Neural crest cell (in vitro differentiated cells): ENCODE results near the gene HMOX1. TPM values are rescaled to one million over a fixed set of nuclear protein-coding genes. Genes with fewer than 3 reads are reported as not detected.
"Not testable (repeated sequence)": the region's sequence is repeated elsewhere in the genome, so short reads cannot be mapped to it uniquely, and the experiment has no call there.

Experiments
- DNase-seq: peaks from one replicate; pipeline ENCODE4 v3.0.0; 2021; ENCODE audit warnings: low read depth, mixed read lengths, low spot score
- H3K27ac Mint-ChIP-seq: one replicate; pipeline ENCODE4 v1.8.0; 2021; ENCODE audit warnings: mild to moderate bottlenecking, mixed read lengths; ENCODE audit not compliant: unreplicated experiment
- H3K27me3 Mint-ChIP-seq: 2 replicates; pipeline ENCODE4 v1.8.0; 2021; ENCODE audit warnings: low read depth, mild to moderate bottlenecking, mixed read lengths
- H3K36me3 Mint-ChIP-seq: 2 replicates; pipeline ENCODE4 v1.8.0; 2021; ENCODE audit warnings: low read depth, mild to moderate bottlenecking, mixed read lengths
- H3K4me1 Mint-ChIP-seq: 2 replicates; pipeline ENCODE4 v1.8.0; 2021; ENCODE audit warnings: mixed read lengths
- H3K4me3 Mint-ChIP-seq: one replicate; pipeline ENCODE4 v1.8.0; 2021; ENCODE audit warnings: mild to moderate bottlenecking, mixed read lengths
- H3K9me3 Mint-ChIP-seq: 2 replicates; pipeline ENCODE4 v1.8.0; 2021; ENCODE audit warnings: mixed read lengths
- CTCF ChIP-seq: fragments of 200-600 bp; sonication (generic); conservative IDR thresholded peaks from 2 replicates; pipeline ENCODE4 v1.5.0; 2021; ENCODE audit warnings: antibody characterized with exemption, mild to moderate bottlenecking
- total RNA-seq: library from RNA; stranded (reverse); gene quantifications from 2 replicates; pipeline ENCODE4 v1.2.1, GENCODE V29; 2021

Gene HMOX1
- total RNA-seq, 1 donor from 2014 or later: 2.4 TPM

GRCh38 chr22:35363566-35364086 lies 17.3 kb upstream of the HMOX1 start:
- no peaks in the 10 kb centered on the region for H3K36me3 Mint-ChIP-seq
- H3K9me3 Mint-ChIP-seq: no peaks in the 10 kb centered on the region
- no peak overlapping the region for H3K4me3 Mint-ChIP-seq

GRCh38 chr22:35364230-35364629 lies 16.7 kb upstream of the HMOX1 start:
- not testable (repeated sequence) for H3K4me3 Mint-ChIP-seq, H3K9me3 Mint-ChIP-seq, H3K4me1 Mint-ChIP-seq, H3K27me3 Mint-ChIP-seq, H3K36me3 Mint-ChIP-seq, H3K27ac Mint-ChIP-seq, DNase-seq

More at GRCh38 chr22:35363566-35364086, 17.3 kb upstream of the HMOX1 start:
- no peak for TF ChIP-seq CTCF
- no peaks in the 10 kb centered on the region for H3K27me3 Mint-ChIP-seq
- peaks cover 4% of the 10 kb centered on the region for H3K4me1 Mint-ChIP-seq
- DNase-seq: no peak
- H3K27ac Mint-ChIP-seq: no peak overlapping the region

GRCh38 chr22:35367331-35367886 lies 13.5 kb upstream of the HMOX1 start:
- peaks cover 5% of the 10 kb centered on the region for H3K27me3 Mint-ChIP-seq
- H3K9me3 Mint-ChIP-seq: no peaks in the 10 kb centered on the region
- no peak overlapping the region for H3K4me3 Mint-ChIP-seq
- no peak for DNase-seq
- no peak for TF ChIP-seq CTCF
- H3K36me3 Mint-ChIP-seq: no peaks in the 10 kb centered on the region
- H3K4me1 Mint-ChIP-seq: peaks cover 24% of the 10 kb centered on the region
- peak overlapping the region; percentile 67 for H3K27ac Mint-ChIP-seq

- Mint-ChIP-seq H3K9me3 (no peaks in the 10 kb centered on the region), H3K36me3 (no peaks in the 10 kb centered on the region), H3K27me3 (peaks cover 5% of the 10 kb centered on the region), H3K27ac (no peak overlapping the region), H3K4me1 (peaks cover 24% of the 10 kb centered on the region), H3K4me3 (no peak overlapping the region)
- no peak for TF ChIP-seq CTCF
- DNase-seq: no peak
Observed at GRCh38 chr22:35368386-35368785, 12.5 kb upstream of the HMOX1 start.

GRCh38 chr22:35369996-35370395 lies 10.9 kb upstream of the HMOX1 start:
- DNase-seq: no peak
- peaks cover 29% of the 10 kb centered on the region for H3K4me1 Mint-ChIP-seq
- no peaks in the 10 kb centered on the region for H3K9me3 Mint-ChIP-seq
- H3K4me3 Mint-ChIP-seq: no peak overlapping the region
- no peaks in the 10 kb centered on the region for H3K36me3 Mint-ChIP-seq
- peak overlapping the region; percentile 6 for H3K27ac Mint-ChIP-seq
- peaks cover 5% of the 10 kb centered on the region for H3K27me3 Mint-ChIP-seq
- TF ChIP-seq CTCF: no peak

- Mint-ChIP-seq H3K9me3 (no peaks in the 10 kb centered on the region), H3K27ac (no peak overlapping the region), H3K36me3 (no peaks in the 10 kb centered on the region), H3K4me3 (no peak overlapping the region), H3K4me1 (peaks cover 53% of the 10 kb centered on the region), H3K27me3 (peaks cover 8% of the 10 kb centered on the region)
- TF ChIP-seq CTCF: no peak
- no peak for DNase-seq
Observed at GRCh38 chr22:35373781-35374180, 7.1 kb upstream of the HMOX1 start.
